ENCODE results near the gene KIF4B. TPM values are rescaled to one million over a fixed set of nuclear protein-coding genes. Genes with fewer than 3 reads are reported as not detected.

KIF4B gene
- total and polyA plus RNA-seq, 2 of the 8 experiments (the other 6 are each of a cell fraction or from before 2014, with no cell fraction given), result 0.02 to 0.15 TPM

- TF ChIP-seq RAD21 (IDR thresholded peaks at IDR 0.05 in 1 of 2, conservative IDR thresholded peaks at IDR 0.05 in 1 of 2; ENCODE audit: low read depth in 2 of 2, low read length in 2 of 2) (peak; percentile 22 to 36; a peak in 3 of 4 replicates), CTCF (IDR thresholded peaks at IDR 0.05; ENCODE audit: control extremely low read depth in 1 of 3, insufficient read depth in 1 of 3, low read depth in 1 of 3, low read length in 3 of 3) (peak; percentile 43 to 60 (median 58)), TCF12 (IDR thresholded peaks at IDR 0.05; ENCODE audit: low read depth, low read length) (no peak), EZH2 (IDR thresholded peaks at IDR 0.05; ENCODE audit: low read depth, low read length, severe bottlenecking) (no peak), FOSL1 (IDR thresholded peaks at IDR 0.05; ENCODE audit: insufficient read depth, low read depth, low read length) (no peak), MAX (IDR thresholded peaks at IDR 0.05) (no peak), KDM1A (IDR thresholded peaks at IDR 0.05; ENCODE audit: borderline replicate concordance, low read length) (no peak), TAF7 (optimal IDR thresholded peaks at IDR 0.05; ENCODE audit: borderline replicate concordance, low read depth, low read length) (no peak), HDAC2 (IDR thresholded peaks at IDR 0.05; ENCODE audit: borderline replicate concordance in 1 of 2, low read depth in 2 of 2, low read length in 2 of 2) (peak in 1 of 2 experiments; percentile 8; a peak in 1 of 4 replicates), ASH2L (IDR thresholded peaks at IDR 0.05; ENCODE audit: low read length) (peak; percentile 37), RXRA (IDR thresholded peaks at IDR 0.05; ENCODE audit: insufficient read depth, low read depth, low read length) (no peak), YY1 (IDR thresholded peaks at IDR 0.05; ENCODE audit: low read depth, low read length) (no peak)
Observed at GRCh38 chr5:155049569-155050383, 36.2 kb downstream of the KIF4B start (continued).

Measured in H1 (cell line).